Esophagus squamous epithelium (tissue), 5 donors: ENCODE results near the gene DHRS13. TPM values are rescaled to one million over a fixed set of nuclear protein-coding genes. Genes with fewer than 3 reads are reported as not detected.
"Not testable (repeated sequence)": the region's sequence is repeated elsewhere in the genome, so short reads cannot be mapped to it uniquely, and the experiment has no call there.

Experiments used
- DNase-seq: peaks from one replicate; lab custom pipeline; 2025; lab: John Stamatoyannopoulos, UW
- H3K27ac ChIP-seq, 4 donors: fragments of 200-600 bp; sonication (generic); one replicate each; pipeline ENCODE4 v1.5.1; 2016 to 2019; ENCODE audit warnings: mild to moderate bottlenecking in 1 of 4
- H3K27me3 ChIP-seq, 4 donors: fragments of 200-600 bp; sonication (generic); 1 replicate in 3 of 4; 2 replicates in 1 of 4; pipeline versions ENCODE4 v1.5.1 to v1.6.0; 2017 to 2021; ENCODE audit warnings: antibody characterized with exemption in 1 of 4
- H3K36me3 ChIP-seq, 3 donors: fragments of 200-600 bp; sonication (generic); one replicate each; pipeline ENCODE4 v1.5.1; 2016 to 2019
- H3K4me1 ChIP-seq, 3 donors: fragments of 200-600 bp; sonication (generic); one replicate each; pipeline ENCODE4 v1.5.1; 2017 to 2019
- H3K4me3 ChIP-seq, 4 donors: fragments of 200-600 bp; sonication (generic); 1 replicate in 3 of 4; 2 replicates in 1 of 4; pipeline ENCODE4 v1.5.1; 2016 to 2019; ENCODE audit warnings: mild to moderate bottlenecking in 2 of 4, moderate library complexity in 1 of 4
- H3K9me3 ChIP-seq, 3 donors: fragments of 200-600 bp; sonication (generic); one replicate each; pipeline ENCODE4 v1.5.1; 2016 to 2019
- CTCF ChIP-seq, 6 experiments: fragments of 450-650 bp in 4 of 6; fragments of 200-600 bp in 2 of 6; sonication (generic) in 2 of 6; IDR thresholded peaks; one replicate each; pipeline ENCODE4 v1.5.1; 2016 to 2019; ENCODE audit warnings: antibody characterized with exemption in 6 of 6, mild to moderate bottlenecking in 4 of 6, moderate library complexity in 4 of 6
- POLR2A ChIP-seq, 4 donors: fragments of 450-650 bp; IDR thresholded peaks; one replicate each; pipeline ENCODE4 v1.6.1; 2017; ENCODE audit warnings: antibody characterized with exemption in 4 of 4, mild to moderate bottlenecking in 4 of 4, moderate library complexity in 3 of 4
- WGBS, 2 donors: methylation state at CpG; one replicate each; pipeline ENCODE4 v1.1.5; 2018; 5-methylcytosine and 5-hydroxymethylcytosine counted together
- intact Hi-C: fragments of 100-400 bp; cut with DNase I; formaldehyde crosslinking; loops from one replicate; pipeline ENCODE4 v1.15.0; 2022
- total RNA-seq, 4 donors: library from RNA; depleted of rRNA; stranded (reverse); fragments of >200 nt; gene quantifications; one replicate each; pipeline ENCODE4 v1.1.0, GENCODE V29; 2016
- donor health status: DM: yes; HTN: yes; CAD: no.

The DHRS13 gene
- total RNA-seq, 4 donors from 2014 or later: 10.3 to 17.0 (median 14.9) TPM

GRCh38 chr17:28906276-28906675 is 3.4 kb upstream of the DHRS13 start:
- DNase-seq: no peak
- Histone ChIP-seq H3K4me3 (no peak overlapping the region), H3K9me3 (no peaks in the 10 kb centered on the region), H3K27ac (peak overlapping the region in 2 of 4 donors; percentile 32 to 80), H3K36me3 (peaks cover 13 to 59% (median 30%) of the 10 kb centered on the region in 3 donors), H3K4me1 (peaks cover 23 to 67% (median 39%) of the 10 kb centered on the region in 3 donors), H3K27me3 (no peaks in the 10 kb centered on the region)
- 81% methylated on average over 8 of the region's 9 CpGs; no CpG with 5 or more reads in 1 of the 2 donors for WGBS, 2 donors
- TF ChIP-seq CTCF (IDR thresholded peaks at IDR 0.05): no peak
- no peak for TF ChIP-seq POLR2A (IDR thresholded peaks at IDR 0.05)
- intact Hi-C loops: no loop called here

DNA sequence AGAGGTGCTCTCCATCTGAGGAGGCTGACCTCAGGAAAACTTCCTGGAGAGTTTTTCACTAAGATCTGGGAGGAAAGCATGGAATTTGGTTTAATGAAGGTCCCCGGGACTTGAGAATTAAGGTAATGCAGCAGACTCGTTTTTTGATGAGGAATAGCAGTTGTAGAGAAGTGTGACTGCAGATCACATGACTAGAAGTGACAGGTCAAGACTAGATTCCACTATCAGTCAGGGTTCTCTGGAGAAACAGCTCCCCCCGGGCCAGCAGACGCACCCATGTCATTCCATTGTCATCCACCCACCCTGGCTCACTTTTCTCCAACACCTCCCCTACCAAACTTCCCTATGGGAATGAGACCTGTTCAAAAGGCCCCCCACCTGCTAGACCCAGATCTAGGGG is 1.9 kb upstream of the DHRS13 start:
- 21 to 46% methylated on average over 4 of the region's 4 CpGs for WGBS, 2 donors
- no peak overlapping the region for H3K4me3 ChIP-seq
- H3K27me3 ChIP-seq: no peaks in the 10 kb centered on the region
- intact Hi-C loops: no loop called here
- DNase-seq: no peak
- H3K27ac ChIP-seq: no peak overlapping the region
- H3K9me3 ChIP-seq: no peaks in the 10 kb centered on the region
- peaks cover 7 to 50% (median 15%) of the 10 kb centered on the region in 3 donors for H3K36me3 ChIP-seq
- peaks cover 23 to 74% (median 43%) of the 10 kb centered on the region in 3 donors for H3K4me1 ChIP-seq
- TF ChIP-seq POLR2A (IDR thresholded peaks at IDR 0.05): no peak
- TF ChIP-seq CTCF (IDR thresholded peaks at IDR 0.05): no peak

DNA sequence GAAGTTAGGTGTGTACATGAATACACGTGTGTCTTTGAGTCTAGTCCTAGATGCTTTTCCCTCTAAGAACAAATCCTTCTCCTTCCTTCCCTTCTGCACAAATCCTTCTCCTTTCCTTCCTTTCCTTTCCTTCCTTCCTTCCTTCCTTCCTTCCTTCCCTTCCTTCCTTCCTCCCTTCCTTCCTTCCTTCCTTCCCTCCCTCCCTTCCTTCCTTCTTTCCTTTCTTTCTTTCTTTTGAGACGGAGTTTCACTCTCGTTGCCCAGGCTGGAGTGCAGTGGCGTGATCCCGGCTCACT is 615 bp upstream of the DHRS13 start:
- H3K27me3 ChIP-seq, intact Hi-C loops, H3K9me3 ChIP-seq, DNase-seq: not testable (repeated sequence)
- H3K36me3 ChIP-seq: peaks cover 7 to 37% (median 10%) of the 10 kb centered on the region in 3 donors
- peak overlapping the region; percentile 29 to 95 (median 88) for H3K27ac ChIP-seq
- peaks cover 16 to 74% (median 35%) of the 10 kb centered on the region in 3 donors for H3K4me1 ChIP-seq
- H3K4me3 ChIP-seq: peak overlapping the region in 2 of 4 donors; percentile 85 to 92
- 30 to 60% methylated on average over 3 to 5 of the region's 5 CpGs for WGBS, 2 donors

GRCh38 chr17:28901866-28902818 is 737 bp downstream of the DHRS13 start:
- TF ChIP-seq CTCF (IDR thresholded peaks at IDR 0.05): no peak
- peak in 1 of 4 donors; percentile 30 for TF ChIP-seq POLR2A (IDR thresholded peaks at IDR 0.05)
- DNase-seq: no peak
- Histone ChIP-seq H3K4me3 (peak overlapping the region; percentile 55 to 92 (median 82)), H3K36me3 (peaks cover 6 to 23% (median 7%) of the 10 kb centered on the region in 3 donors), H3K4me1 (peaks cover 18 to 71% (median 26%) of the 10 kb centered on the region in 3 donors), H3K27me3 (no peaks in the 10 kb centered on the region), H3K27ac (peak overlapping the region; percentile 78 to 95 (median 88)), H3K9me3 (no peaks in the 10 kb centered on the region)
- 6 to 9% methylated on average over 20 to 26 of the region's 62 CpGs for WGBS, 2 donors
- intact Hi-C loops: no loop called here

GRCh38 chr17:28900986-28901726 is 1.7 kb downstream of the DHRS13 start:
- 80 to 92% methylated on average over 3 to 11 of the region's 24 CpGs for WGBS, 2 donors
- TF ChIP-seq CTCF (IDR thresholded peaks at IDR 0.05): no peak
- TF ChIP-seq POLR2A (IDR thresholded peaks at IDR 0.05): no peak
- peaks cover 24 to 69% (median 28%) of the 10 kb centered on the region in 3 donors for H3K4me1 ChIP-seq
- no peak for DNase-seq
- no peaks in the 10 kb centered on the region for H3K27me3 ChIP-seq
- intact Hi-C loops: no loop called here
- H3K36me3 ChIP-seq: peaks cover 1 to 13% (median 3%) of the 10 kb centered on the region in 3 donors
- H3K4me3 ChIP-seq: peak overlapping the region in 1 of 4 donors; percentile 92
- no peak overlapping the region for H3K27ac ChIP-seq
- no peaks in the 10 kb centered on the region for H3K9me3 ChIP-seq
